Activated T-cell treated with anti-CD3 and anti-CD28 coated beads for 48 hours (primary cell): ENCODE data around the gene PDZD7.
A peak's percentile ranks its signal among the peaks of the same experiment; 100 is the strongest.
"Not testable (repeated sequence)": the region's sequence is repeated elsewhere in the genome, so short reads cannot be mapped to it uniquely, and the experiment has no call there.

Experiments
- DNase-seq: peaks from one replicate; pipeline ENCODE4 v3.0.0-alpha.2; 2020; ENCODE audit warnings: low read depth

PDZD7 gene

DNA sequence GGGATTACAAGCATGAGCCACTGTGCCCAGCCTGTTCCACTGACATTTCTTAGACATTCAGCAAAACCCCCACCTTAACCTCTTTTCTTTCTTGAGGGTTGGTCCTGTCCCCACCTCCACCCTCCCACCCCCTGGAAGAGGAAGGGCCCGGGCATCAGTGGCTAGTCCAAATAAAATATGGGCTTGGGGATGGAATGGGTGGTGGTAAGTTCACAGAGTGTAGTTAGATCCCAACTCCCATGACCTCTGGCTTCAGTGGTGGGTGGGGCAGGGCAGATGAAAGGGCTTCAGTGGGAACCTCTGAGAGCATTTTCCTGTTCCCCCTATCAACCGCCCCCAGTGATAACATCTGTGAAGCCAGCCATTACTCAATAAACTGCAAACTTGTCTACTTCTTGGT, 9.9 kb upstream of the PDZD7 start:
- DNase-seq: no peak

DNA sequence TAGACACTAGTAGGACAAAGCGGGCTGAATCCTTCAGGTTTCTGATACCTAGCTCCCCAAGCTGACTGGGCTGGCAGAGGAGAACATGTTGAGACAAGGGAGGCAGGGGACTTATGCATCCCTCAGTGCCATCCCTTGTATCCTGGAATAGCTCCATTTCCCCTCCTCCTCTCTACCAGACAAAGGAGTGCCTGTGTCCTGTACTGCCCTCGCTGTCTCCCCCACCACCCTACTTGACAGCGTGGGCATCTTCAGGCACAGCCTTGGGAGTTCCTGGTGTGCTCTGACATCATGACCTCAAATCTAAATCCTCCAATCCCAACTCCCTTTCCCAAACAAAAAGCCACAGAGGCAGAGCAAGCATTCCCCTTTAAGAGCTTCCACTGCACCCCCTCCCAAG, 9.1 kb upstream of the PDZD7 start:
- DNase-seq: no peak

DNA sequence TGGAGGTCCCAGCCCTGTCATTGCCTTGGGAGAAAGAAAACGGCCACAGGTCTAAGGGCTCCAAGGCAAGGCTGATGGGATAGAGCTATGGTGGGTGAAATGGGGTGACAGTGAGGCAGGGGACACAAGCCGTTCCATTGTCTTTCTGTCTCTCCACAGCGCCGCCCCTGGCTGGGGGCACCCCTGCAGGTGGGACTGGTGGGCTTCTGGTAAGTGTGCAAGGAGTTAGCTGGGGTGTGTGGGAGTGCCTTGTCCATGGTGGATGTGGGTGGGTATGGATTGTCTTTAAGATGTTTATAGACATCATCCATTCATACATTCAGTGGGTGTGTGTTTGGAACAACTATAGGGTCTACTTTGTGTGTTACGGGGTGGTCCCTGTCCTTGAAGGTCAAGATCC, 7.6 kb upstream of the PDZD7 start:
- DNase-seq: no peak

DNA sequence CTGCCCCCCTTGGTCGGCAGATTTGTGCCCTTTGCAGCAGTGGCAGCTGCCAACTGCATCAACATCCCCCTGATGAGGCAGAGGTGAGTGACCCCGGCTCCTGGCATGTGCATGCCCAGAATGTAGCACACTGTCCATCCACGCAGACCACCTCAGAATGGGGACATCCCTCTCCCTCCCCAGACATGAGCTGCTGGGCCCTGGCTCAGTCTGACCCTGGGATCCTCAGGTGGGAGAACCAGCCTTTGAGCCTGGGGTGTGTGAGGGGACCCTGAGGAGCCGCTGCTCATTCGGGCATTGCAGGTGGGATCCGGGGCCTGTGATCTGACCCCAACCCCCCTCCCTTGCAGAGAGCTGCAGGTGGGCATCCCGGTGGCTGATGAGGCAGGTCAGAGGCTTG, 5.8 kb upstream of the PDZD7 start:
- DNase-seq: no peak

DNA sequence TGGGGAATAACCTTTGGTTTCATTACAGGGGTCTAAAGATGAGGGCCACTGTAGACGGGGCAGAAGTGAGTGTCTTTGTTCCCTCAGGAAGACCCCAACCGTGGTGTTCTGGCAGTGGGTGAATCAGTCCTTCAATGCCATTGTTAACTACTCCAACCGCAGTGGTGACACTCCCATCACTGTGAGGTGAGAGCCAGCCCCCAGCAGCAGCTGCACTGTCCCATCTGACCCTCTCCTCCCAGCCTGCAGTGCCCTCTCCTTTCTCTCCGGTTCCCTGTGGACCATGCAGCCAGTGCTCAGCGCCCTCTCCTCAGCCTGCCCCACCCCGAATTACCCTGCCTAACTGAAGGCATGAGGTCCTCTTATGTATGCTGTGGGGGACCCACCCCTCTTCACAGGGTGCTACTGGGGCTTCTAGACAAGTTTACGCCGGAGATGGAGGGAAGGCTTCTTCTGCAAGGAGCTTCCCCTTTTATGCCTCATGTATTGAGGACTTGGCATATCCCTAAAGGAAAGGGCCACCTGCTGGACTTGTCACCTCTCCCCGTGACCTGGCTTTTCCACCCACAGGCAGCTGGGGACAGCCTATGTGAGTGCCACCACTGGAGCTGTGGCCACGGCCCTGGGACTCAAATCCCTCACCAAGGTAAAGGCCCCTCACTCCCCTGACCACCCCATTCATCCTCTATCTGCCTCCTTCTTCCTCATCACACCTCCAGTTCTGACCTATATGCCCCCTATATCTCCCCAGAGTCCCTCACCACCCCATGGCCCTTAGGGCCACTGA, 5.2 kb upstream of the PDZD7 start:
- DNase-seq: no peak

DNA sequence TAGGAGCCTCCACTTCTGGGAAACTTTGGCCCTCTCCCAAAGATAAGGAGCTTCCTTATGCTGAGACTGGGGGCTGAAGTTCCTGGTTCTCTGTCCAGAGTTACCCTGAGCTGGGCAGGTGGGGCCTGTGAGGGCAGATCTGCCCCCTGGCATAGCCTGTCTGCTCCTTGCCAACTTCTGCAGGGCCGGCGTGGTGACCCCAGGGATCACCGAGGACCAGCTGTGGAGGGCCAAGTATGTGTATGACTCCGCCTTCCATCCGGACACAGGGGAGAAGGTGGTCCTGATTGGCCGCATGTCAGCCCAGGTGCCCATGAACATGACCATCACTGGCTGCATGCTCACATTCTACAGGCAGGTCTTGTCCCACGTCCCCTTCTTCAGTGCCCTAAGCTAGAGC, 4.4 kb upstream of the PDZD7 start:
- DNase-seq: no peak

DNA sequence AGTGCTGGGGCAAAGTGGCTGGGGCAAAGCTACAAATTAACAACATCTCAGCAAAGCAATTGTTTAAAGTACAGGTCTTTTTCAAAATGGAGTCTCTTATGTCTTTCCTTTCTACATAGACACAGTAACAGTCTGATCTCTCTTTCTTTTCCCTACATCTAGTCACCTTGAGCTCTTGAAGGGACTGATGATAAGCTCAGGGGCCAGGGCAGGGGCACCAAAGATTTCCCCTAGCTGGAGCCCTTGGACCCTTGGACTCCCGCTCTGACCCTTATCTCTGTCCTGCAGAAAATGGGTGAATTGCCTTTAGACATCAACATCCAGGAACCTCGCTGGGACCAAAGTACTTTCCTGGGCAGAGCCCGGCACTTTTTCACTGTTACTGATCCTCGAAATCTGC, 3.5 kb upstream of the PDZD7 start:
- not testable (repeated sequence) for DNase-seq

DNA sequence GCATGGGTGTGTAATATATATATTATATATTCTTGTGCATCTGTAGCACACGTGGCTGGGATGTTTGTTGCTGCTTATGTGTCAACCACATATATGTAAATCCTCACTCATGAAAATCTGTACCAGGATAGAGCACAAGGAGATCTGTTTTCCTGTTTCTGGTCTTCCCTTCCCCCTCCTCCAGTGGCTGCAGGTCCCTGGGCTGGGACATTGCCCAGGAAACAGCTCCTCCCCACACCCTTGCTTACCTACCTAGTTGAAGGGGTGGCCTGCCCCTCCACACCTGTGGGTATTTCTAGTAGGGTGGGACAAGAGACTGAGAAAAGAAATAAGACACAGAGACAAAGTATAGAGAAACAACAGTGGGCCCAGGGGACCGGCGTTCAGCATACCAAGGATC, 2.3 kb upstream of the PDZD7 start:
- no peak for DNase-seq

DNA sequence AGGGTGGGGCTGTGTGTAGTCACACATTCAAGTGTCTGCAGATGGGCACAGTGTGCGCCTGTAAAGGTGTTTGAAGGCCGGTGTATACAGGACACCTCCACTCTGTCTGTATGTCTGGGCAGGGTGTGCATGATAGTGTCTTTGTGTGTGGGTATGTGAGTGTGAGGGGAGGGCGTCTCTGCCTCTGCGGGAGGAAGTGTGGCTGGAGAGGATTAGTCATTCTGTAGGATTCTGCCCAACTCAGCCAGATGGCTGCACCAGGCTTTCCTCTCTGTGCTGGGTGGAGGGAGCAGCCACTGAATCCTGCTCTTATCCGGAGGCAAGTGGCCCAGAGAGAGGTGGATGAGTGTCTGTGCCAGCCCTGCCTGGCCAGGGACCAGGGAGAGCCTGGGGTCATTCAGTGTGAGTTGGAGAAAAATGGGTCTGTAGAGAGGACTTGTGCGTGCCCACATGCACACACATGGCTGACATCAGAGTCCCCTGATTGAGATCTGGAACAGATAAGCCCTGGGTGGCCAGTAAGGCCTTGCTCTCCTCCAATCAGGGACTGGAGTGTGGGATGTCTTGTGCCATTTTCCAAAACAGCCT, 1.8 kb upstream of the PDZD7 start:
- DNase-seq: peak; percentile 46

DNA sequence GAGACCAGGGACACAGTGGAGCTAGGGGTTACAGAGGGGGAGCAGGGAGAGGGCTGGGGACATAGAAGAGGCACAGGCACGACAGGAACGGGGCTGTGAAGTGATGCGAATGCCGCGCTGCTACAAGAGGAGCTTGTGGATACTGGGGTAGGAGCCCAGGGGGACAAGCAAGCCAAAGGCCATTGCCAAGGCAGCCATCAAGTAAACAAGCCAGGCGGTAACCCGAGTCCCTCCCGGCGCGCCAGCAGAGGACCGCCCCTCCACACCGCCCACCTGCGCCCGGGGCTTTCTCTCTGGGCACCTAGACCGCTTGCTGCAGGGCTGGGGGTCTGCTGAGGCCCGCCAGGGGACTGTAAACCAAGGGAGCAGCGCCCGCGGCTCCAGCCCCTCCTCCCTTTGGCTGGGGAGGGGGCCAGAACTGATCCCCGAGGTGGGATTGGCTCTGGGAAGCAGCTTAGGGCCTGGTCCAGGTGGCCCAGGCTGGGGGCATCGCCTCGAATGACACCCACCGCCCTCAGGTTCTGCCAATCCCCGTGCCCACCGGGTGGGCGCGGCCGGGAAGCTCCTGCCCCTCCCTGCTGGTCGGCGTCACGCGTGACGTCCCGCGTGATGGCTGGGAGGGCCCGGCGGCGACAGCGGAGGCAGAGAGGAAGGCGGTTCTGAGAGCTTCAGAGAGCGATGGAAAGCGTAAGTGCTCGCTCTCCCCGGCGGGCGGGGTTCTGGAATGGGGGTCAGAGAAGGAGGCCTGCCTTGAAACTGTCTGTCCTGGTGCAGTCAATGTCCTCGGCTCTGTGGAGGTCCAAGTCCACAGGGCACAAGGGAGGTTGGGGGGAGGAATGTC, 1.1 kb upstream of the PDZD7 start:
- DNase-seq: peak; percentile 66

DNA sequence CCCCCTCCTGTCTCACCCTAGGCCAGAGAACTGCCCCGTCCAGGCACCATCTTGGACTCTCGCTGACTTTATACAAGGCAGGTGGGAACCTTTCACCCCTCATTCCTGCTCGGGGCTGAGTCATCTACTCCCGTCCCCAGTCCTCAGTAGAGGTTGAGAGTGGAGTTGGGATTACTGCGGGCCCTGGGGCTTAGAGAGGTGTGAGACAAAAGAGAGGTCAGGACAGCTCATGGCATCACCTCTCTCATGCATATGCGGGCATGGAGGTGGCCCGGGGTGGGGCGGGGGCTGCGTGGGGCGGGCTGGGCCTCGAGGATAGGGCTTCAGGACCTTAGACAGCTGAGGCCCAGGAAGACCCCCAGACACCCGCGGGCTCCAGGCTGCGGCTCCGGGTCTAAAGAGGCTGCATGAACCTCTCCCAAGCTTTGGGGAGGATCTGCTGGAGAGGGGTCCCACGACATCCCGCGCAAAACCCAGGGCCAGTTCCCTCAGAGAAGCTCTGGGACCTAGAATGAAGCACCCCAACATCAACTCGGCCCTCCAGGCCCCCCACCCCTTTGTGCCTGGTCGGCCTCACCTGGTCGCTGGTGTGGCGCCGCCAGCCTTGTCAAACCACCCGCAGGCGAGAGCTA, 317 bp downstream of the PDZD7 start:
- no peak for DNase-seq

DNA sequence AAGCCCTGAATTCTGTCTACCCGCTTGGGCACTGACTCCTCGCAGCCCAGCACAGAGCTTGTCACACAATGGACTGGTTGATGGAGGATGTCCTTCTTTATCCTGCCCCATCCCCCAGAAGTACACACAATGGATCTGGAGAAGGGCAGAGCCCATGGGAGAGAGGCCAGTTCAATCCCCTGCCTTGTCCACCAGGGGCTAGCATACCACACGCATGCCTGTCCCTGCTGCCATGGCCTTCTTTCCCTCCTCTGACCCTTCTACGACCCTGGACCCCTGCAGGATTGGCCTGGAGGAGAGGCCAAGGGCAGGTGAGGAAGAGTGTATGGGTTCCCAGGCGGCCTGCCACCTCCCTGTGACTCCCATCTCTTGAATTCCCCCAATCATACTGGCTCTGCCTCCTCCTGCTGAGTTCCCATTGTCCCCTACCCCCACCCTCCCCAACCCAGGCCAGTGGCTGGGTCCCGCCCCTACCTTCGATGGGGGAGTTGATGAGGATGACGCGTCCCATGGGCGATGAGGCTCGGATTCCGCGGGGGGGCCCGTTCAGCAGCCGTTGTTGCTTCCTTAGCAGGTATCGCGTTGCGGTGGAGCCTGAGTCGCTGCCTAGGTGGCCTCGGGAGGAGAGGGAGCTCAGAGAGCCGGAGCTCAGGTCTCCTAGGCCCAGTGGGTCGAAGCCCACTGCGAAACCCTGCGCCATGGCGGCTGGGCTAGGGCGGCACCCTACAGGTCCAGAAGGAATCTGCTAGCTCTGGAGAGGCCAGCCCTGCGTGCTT, 1.2 kb downstream of the PDZD7 start:
- DNase-seq: no peak

DNA sequence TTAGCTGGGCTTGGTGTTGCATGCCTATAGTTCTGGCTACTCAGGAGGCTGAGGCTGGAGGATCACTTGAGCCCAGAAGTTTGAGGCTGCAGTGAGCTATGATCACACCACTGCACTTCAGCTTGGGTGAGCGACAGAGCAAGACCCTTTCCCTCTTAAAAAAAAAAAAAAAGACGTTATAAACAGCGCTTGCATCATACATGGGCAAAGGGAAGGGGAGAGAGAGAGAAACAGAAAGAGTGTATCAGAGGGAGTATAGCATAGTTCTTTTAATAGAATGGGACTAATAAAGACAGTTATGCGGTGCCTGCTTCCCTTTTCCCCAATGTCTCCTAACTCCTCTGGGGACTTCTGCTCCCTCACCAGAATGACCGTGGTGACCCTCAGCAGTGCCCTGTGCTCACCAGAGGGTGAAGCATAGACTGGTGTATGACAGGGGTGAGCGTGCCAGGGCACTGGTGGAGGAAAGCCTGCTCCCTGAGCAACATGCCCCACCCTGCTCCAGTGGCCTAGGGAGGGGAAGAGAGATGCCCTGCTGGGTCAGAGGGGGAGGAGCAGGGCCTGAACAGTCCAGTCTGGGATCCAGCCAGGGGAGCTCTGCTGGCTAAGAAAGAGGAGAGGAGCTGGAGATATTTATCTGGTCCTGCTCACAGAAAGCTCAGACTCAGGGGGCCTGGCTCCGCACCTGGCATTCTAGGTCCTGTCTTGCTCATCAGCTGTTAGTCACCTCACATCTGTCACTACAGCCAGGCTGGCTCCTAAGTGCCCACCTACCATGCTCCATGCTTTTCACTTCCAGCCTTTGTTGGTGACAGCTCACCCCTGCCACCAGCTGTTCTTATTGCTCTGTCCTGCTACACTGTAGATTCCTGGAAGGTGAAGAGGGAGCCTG, 2.2 kb downstream of the PDZD7 start:
- no peak for DNase-seq

DNA sequence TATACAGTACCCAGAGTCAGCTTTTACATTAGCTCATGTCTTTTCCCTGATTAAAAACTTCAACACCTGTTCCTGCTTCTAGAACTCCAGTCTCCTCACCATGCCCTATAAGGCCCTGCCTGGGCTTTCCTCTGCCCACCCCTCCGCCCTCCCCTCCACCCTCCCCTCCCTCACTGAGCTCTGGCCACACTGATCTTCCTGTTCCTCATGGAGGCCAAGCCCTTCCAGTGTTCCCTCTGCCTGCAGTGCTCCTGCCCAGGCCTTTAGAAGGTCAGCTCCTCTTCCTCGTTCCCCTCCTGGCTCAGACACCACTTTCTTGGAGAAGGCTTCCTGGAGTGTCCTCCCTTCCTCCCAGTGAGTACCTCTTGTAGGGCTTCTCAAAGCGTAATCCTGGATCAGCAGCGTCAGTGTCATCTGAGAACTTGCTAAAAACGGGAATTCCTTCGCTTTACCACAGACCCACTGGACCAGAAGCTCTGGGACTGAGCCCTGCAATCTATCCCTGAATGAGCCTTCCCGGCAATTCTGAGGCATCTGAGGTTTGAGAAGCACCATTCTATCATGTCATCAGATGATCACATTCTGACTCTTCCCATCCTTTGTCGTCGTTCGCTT, 3.7 kb downstream of the PDZD7 start:
- DNase-seq: no peak

DNA sequence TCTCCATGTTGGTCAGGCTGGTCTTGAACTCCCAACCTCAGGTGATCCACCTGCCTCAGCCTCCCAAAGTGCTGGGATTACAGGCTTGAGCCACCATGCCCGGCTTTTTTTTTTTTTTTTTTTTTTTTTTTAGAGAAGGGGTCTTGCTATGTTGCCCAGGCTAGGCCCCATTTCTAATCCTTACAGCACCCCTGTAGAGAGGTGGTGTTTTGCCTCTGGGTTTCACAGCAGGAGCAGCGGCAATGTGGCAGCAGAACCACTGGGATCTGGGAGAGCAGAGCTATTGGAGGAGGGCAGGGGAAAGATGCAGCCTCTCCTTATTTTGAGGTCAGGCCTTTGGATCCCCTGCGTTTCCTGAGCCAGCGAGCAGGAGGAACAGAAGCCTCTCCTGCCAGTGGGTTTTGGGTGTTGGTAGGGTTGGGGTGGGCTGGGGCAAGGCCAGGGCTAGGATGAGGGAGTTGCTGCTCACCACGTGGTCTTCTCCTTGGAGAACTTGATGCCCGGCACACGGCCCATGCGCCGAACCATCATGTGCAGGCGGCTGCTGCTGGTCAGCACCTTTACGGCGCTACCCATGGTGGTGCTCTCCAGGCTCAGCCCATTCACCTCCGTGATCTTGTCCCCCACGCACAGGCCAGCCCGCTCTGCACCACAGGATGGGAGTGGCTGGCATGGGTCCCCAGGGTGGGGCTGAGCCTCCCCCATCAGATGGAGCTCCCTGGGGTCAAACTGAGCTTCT, 7.8 kb downstream of the PDZD7 start:
- DNase-seq: no peak

DNA sequence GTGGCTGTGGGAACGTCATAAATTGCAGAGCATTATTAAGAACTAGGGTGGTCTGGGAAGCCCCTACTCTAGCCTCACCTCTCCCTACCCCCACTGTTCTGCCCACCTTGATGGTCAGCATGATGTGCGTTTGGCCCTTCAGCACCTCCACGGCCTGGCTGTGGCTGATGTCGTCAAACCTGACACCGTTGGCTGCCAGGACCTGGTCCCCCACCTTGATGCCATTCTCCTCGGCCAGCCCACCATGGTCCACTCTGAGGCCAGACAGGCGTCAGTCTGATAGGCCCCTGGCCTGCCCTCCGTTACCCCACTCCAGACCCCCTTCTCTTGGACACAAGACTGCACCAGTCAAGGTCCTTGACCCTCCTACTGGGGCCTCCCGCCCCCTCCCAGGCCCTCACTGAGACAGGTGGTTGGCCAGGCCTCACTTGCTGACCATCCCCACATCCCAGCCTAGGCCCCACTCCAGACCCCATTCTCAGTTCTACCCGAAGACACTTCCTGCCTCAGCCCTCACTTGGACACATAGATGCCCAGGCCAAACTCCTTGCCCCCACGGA, 9.2 kb downstream of the PDZD7 start:
- no peak for DNase-seq

DNA sequence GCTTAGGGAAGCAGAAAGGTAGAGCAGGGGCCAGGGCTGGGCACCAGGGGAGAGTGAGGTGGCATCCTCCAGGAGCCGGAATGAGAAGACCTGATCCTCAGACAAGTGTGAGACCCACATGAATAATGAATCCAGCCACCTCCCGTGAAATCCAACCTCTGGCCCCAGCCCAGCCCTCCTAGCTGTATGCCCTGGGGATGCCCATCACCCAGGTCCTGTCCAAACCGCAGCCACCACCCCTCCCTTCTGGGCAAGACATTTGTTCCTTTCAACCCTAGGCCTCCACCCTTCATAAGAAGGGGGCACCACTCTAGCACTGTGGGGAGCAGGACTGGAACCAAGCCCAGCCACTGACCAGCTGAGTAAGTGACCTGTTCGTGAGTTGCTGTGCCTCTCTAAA, 9.7 kb downstream of the PDZD7 start:
- no peak for DNase-seq

DNA sequence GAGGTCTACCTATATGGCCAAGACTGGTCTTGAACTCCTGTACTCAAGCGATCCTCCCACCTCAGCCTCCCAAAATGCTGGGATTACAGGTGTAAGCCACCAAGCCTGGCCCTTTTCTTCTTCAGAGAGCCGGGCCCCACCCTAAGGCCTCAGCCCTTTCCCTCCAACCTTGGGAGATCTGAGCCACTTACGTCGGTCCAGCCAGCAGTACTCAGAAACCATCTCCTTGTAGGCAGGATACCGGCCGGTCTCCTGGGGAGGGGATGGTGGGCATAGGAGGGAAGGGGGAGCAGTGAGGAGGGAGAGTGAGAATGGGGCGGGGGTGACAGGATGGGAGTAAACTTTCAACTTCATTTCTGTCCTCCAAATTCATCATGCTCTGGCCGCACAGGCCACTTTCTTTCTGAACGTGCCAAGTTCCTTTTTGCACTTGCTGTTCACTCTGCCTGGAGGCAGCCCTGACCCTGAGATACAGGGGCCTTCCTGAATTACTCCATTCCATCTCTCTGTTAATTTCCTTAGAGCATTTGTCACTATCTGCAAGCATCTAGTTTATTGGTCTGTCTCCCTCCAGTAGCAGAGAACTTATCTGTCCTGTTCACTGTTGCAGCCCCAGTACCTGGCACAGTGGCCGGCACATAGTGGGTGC, 10.4 kb downstream of the PDZD7 start:
- DNase-seq: no peak

DNA sequence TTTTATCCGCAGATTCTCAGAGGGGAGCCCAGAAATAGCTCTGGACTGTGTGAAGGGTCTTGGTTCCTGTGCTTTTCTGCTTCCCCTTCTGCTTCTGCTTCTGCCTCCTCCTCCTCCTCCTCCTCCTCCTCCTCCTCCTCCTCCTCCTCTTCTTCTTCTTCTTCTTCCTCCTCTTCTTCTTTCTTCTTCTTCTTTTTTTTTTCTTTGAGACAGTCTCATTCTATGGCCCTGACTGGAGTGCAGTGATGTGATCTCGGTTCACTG, 11.6 kb downstream of the PDZD7 start:
- DNase-seq: no peak
